ENCODE data around the gene DDX51. TPM values are rescaled to one million over a fixed set of nuclear protein-coding genes. Genes with fewer than 3 reads are reported as not detected.
A peak's percentile ranks its signal among the peaks of the same experiment; 100 is the strongest.

Gene DDX51
- total RNA-seq, 6 donors from 2014 or later = 8.7 to 23.5 (median 19.2) TPM

GRCh38 chr12:132148368-132149045, 4.4 kb upstream of the DDX51 start:
- H3K27me3 ChIP-seq = no peaks in the 10 kb centered on the region
- peak in 1 of 2 donors; percentile 73 for DNase-seq

GRCh38 chr12:132147423-132148367, 3.6 kb upstream of the DDX51 start:
- Histone ChIP-seq H3K9me3 (no peaks in the 10 kb centered on the region), H3K36me3 (peaks cover 2 to 44% (median 28%) of the 10 kb centered on the region in 4 donors)
- ATAC-seq (ENCODE audit: low FRiP score in 2 of 2) = no peak

More at GRCh38 chr12:132148368-132149045, 4.4 kb upstream of the DDX51 start:
- ATAC-seq (ENCODE audit: low FRiP score in 2 of 2) = no peak
- H3K4me1 ChIP-seq = peaks cover 9 to 25% (median 12%) of the 10 kb centered on the region in 4 donors
- no peak for TF ChIP-seq CTCF (IDR thresholded peaks at IDR 0.05)
- no peak for TF ChIP-seq POLR2AphosphoS5 (IDR thresholded peaks at IDR 0.05)
- TF ChIP-seq EP300 (IDR thresholded peaks at IDR 0.05) = no peak
- no peak for TF ChIP-seq POLR2A (IDR thresholded peaks at IDR 0.05)
- no peaks in the 10 kb centered on the region for H3K9me3 ChIP-seq
- no peak overlapping the region for H3K27ac ChIP-seq
- peaks cover 2 to 44% (median 28%) of the 10 kb centered on the region in 4 donors for H3K36me3 ChIP-seq
- 91 to 96% methylated on average over 17 to 19 of the region's 41 CpGs for WGBS, 2 donors
- H3K4me3 ChIP-seq = no peak overlapping the region

GRCh38 chr12:132146772-132147422, 2.8 kb upstream of the DDX51 start:
- ATAC-seq (ENCODE audit: low FRiP score in 2 of 2) (no peak), DNase-seq (no peak)
- TF ChIP-seq EP300 (IDR thresholded peaks at IDR 0.05) = no peak
- TF ChIP-seq POLR2A (IDR thresholded peaks at IDR 0.05) = no peak
- TF ChIP-seq POLR2AphosphoS5 (IDR thresholded peaks at IDR 0.05) = no peak
- TF ChIP-seq CTCF (IDR thresholded peaks at IDR 0.05) = no peak
- no peak overlapping the region for H3K4me3 ChIP-seq
- H3K27me3 ChIP-seq = no peaks in the 10 kb centered on the region
- peaks cover 20 to 40% (median 24%) of the 10 kb centered on the region in 4 donors for H3K4me1 ChIP-seq
- no peak overlapping the region for H3K27ac ChIP-seq
- WGBS, 2 donors = 94 to 97% methylated on average over 9 to 19 of the region's 19 CpGs
- H3K9me3 ChIP-seq = no peaks in the 10 kb centered on the region
- H3K36me3 ChIP-seq = peaks cover 1 to 41% (median 27%) of the 10 kb centered on the region in 4 donors

More at GRCh38 chr12:132147423-132148367, 3.6 kb upstream of the DDX51 start:
- H3K4me1 ChIP-seq = peaks cover 17 to 33% (median 20%) of the 10 kb centered on the region in 4 donors
- no peaks in the 10 kb centered on the region for H3K27me3 ChIP-seq
- no peak for TF ChIP-seq POLR2AphosphoS5 (IDR thresholded peaks at IDR 0.05)
- no peak for TF ChIP-seq EP300 (IDR thresholded peaks at IDR 0.05)
- TF ChIP-seq POLR2A (IDR thresholded peaks at IDR 0.05) = no peak
- no peak for TF ChIP-seq CTCF (IDR thresholded peaks at IDR 0.05)
- DNase-seq = peak in 1 of 2 donors; percentile 77
- 95 to 99% methylated on average over 15 to 32 of the region's 38 CpGs for WGBS, 2 donors
- H3K27ac ChIP-seq = no peak overlapping the region
- no peak overlapping the region for H3K4me3 ChIP-seq

- ATAC-seq (ENCODE audit: low FRiP score in 2 of 2) (no peak), DNase-seq (no peak)
- WGBS, 2 donors = 96 to 98% methylated on average over 24 of the region's 24 CpGs
- Histone ChIP-seq H3K4me1 (peaks cover 20 to 42% (median 24%) of the 10 kb centered on the region in 4 donors), H3K27me3 (no peaks in the 10 kb centered on the region), H3K27ac (no peak overlapping the region), H3K9me3 (no peaks in the 10 kb centered on the region), H3K36me3 (peaks cover 0 to 41% (median 30%) of the 10 kb centered on the region in 4 donors), H3K4me3 (no peak overlapping the region)
- no peak for TF ChIP-seq EP300 (IDR thresholded peaks at IDR 0.05)
- no peak for TF ChIP-seq POLR2AphosphoS5 (IDR thresholded peaks at IDR 0.05)
- TF ChIP-seq POLR2A (IDR thresholded peaks at IDR 0.05) = no peak
- no peak for TF ChIP-seq CTCF (IDR thresholded peaks at IDR 0.05)
Observed at GRCh38 chr12:132146098-132146497, 2.0 kb upstream of the DDX51 start.

Measured in upper lobe of left lung (tissue), 6 donors.